DMS153 treated with DMSO at 0.1 percent for 48 hours (cell line): ENCODE results near the gene MT1G.
"Not testable (repeated sequence)": the region's sequence is repeated elsewhere in the genome, so short reads cannot be mapped to it uniquely, and the experiment has no call there.

Source experiments
- DNase-seq: peaks from one replicate; lab custom pipeline; 2025; ENCODE audit not compliant: unreplicated experiment; lab: John Stamatoyannopoulos, UW

MT1G gene

GRCh38 chr16:56621665-56622445, 46.0 kb downstream of the MT1G start:
- not testable (repeated sequence) for DNase-seq

DNA sequence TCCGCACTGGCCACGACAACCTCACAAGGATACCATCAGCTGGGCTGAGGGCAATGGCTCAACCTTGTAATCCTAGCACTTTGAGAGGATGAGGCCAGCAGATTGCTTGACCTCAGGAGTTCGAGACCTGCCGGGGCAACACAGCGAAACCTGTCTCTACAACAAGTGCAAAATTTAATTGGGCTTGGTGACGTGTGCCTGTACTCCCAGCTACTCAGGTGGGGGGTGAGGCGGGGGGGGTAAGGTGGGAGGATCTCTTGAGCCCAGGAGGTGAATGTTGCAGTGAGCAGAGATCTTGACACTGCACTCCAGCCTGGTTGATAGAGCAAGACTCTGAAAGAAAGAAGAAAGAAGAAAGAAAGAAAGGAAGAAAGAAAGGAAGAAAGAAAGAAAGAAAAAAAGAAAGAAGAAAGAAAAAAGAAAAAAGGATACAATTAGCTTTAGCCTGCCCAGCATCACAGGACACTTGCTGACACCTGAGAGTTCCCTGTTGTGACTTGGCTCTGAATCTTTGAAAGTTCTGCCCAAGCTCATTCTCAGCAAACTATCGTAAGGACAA, 47.4 kb downstream of the MT1G start:
- DNase-seq, result no peak

GRCh38 chr16:56618138-56618537, 49.7 kb downstream of the MT1G start:
- no peak for DNase-seq

DNA sequence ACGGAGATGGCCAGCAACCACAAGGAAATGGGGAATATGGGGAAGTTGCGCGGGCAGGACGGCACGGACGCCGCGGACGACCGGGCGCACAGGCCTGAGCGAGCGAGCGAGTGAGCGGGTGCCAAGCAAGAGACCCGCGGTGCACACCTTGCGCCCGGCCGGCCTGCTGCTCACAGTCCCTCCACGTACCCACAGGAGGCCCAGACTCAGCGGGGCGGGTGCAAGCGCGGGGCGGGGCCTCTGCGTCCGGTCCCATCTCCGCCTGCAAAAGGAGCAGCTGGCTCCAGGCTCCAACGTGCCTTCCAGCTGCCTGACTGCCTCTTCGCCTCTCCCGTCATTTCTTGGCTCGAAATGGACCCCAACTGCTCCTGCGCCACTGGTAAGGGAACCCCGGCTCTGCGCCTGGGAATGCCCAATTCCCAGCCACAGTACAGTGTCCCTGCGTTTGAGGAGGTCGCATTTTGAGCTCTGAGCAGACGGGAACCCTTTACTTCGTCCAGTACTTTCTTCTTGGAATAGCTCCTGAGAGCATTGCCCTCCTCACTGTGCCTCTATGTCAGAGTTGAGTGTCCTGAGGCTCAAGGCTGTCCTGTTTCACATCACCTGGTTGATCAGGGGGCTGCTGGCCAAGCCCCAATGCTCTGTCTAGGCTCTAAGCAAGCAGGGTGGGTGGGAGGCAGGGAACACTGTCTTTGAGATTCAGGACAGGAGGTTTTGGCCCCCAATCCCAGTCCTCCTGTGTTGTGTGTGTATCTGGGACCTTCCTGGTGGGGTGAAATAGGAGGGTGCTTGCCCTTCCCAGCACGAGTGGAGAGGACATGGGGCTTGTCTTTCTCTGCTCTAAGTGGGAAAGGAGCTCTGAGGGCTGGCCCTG, 50.4 kb downstream of the MT1G start:
- peak; percentile 33 for DNase-seq
